Measurements from ENCODE around the gene SFMBT1. TPM values are rescaled to one million over a fixed set of nuclear protein-coding genes. Genes with fewer than 3 reads are reported as not detected.

The SFMBT1 gene
- polyA plus RNA-seq, 2 of the 4 experiments (the other 2 are of a cell fraction): 7.0 to 9.9 TPM

DNA sequence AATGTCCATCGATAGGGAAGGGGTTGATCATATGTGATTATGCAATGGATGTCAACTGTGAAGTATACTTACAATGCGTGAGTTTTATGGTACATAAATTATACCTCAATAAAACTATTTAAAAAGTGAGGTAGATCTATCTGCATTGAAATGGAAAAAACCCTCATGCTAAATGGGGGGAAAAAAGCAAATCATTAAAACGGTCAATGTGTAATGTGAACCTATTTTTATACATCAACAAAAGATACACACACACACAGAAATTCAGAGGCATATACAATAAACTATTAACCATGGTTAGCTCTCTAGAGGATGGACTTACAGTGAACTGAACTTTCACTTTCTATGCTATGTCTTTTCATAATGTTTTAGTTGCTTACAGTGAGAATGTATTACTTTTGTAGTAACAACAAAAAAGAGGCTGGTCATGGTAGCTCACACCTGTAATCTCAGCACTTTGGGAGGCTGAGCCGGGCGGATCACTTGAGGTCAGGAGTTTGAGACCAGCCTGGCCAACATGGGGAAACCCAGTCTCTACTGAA, 171.6 kb downstream of the SFMBT1 start:
- H3K4me1 ChIP-seq: peaks cover 9% of the 10 kb centered on the region
- 81% methylated on average over 5 of the region's 5 CpGs for WGBS (ENCODE audit: missing lambda C conversion rate)
- FAIRE-seq (no peak), ATAC-seq (no peak), DNase-seq (ENCODE audit: low read depth in 1 of 2, low spot score in 1 of 2) (no peak)
- H3K4me3 ChIP-seq: no peak overlapping the region
- TF ChIP-seq, protein P1, sequence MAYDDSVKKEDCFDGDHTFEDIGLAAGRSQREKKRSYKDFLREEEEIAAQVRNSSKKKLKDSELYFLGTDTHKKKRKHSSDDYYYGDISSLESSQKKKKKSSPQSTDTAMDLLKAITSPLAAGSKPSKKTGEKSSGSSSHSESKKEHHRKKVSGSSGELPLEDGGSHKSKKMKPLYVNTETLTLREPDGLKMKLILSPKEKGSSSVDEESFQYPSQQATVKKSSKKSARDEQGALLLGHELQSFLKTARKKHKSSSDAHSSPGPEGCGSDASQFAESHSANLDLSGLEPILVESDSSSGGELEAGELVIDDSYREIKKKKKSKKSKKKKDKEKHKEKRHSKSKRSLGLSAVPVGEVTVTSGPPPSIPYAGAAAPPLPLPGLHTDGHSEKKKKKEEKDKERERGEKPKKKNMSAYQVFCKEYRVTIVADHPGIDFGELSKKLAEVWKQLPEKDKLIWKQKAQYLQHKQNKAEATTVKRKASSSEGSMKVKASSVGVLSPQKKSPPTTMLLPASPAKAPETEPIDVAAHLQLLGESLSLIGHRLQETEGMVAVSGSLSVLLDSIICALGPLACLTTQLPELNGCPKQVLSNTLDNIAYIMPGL (CRISPR knock-in tag; IDR thresholded peaks at IDR 0.05; ENCODE audit: borderline replicate concordance): no peak
- TF ChIP-seq HES2 (IDR thresholded peaks at IDR 0.05): no peak
- TF ChIP-seq FOSB (CRISPR knock-in tag; IDR thresholded peaks at IDR 0.05): no peak
- TF ChIP-seq MAZ (IDR thresholded peaks at IDR 0.05; ENCODE audit: borderline replicate concordance, low read depth, low read length): no peak
- TF ChIP-seq CEBPB (IDR thresholded peaks at IDR 0.05): no peak
- TF ChIP-seq POLR2A (IDR thresholded peaks at IDR 0.05; ENCODE audit: low read length): no peak
- TF ChIP-seq CHD4 (IDR thresholded peaks at IDR 0.05; ENCODE audit: borderline replicate concordance): no peak
- TF ChIP-seq ZC3H11A (IDR thresholded peaks at IDR 0.05): no peak
- ChIA-PET CTCF (interaction anchor here (0.6 to 1.8 kb wide), 3 partner anchors 18 to 60 kb away, joined by 3 to 4 read pairs (median 3); no protein-coding TSS in a partner anchor), POLR2A (no interaction called here)
- no peaks in the 10 kb centered on the region for H3K9me3 ChIP-seq
- no peak overlapping the region for H3K27ac ChIP-seq
- H3K4me2 ChIP-seq: no peak overlapping the region

DNA sequence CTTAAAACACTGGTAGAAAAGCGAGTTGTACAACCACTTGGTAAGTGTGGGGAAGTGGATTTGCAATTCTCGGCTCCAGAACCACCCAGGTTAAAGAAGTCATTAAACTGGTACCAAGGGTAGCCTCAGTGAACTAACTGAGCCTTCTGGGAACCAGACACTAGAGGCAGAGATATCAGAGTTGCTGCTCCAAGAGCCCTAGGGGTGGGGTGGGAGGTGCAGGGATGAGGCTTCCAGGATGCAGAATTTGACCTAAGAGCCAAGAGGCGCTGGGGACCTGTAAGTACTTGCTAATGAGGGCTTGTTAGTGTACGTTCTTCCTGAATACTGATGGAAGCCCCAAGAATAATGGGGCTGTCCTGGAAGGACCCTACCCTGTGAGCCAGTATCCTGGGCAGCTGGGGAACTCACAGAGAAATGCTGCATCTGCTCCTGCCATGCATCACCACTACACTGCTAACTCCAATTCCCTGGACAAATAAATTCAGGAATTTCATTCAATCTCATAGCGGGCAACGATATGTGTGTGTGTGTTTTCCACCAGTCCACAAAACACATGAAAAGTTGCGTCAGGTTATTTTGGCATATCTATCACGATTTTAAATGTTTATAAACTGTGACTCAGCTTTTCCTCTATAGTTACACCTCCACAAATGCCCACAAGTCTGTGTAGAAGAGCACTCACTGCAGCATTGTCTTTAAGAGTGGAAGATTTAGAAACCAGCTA, 172.3 kb downstream of the SFMBT1 start:
- WGBS (ENCODE audit: missing lambda C conversion rate): 79% methylated on average over 8 of the region's 8 CpGs
- Histone ChIP-seq H3K9me3 (no peaks in the 10 kb centered on the region), H3K4me3 (no peak overlapping the region), H3K4me1 (peaks cover 9% of the 10 kb centered on the region), H3K27ac (0 out of 6 replicates have a peak overlapping the region, but pooled peaks of 1 of the 2 experiments have one; percentile 3), H3K4me2 (no peak overlapping the region)
- POLR2A ChIA-PET: no interaction called here
- ATAC-seq (0 out of 6 replicates have a peak, but pooled peaks have one; percentile 37 to 43), DNase-seq (ENCODE audit: low read depth in 1 of 2, low spot score in 1 of 2) (peak in 1 of 2 experiments; percentile 5), FAIRE-seq (no peak)
- TF ChIP-seq CEBPB (IDR thresholded peaks at IDR 0.05): no peak
- TF ChIP-seq MAFK (IDR thresholded peaks at IDR 0.05; ENCODE audit: partially characterized antibody): peak; percentile 39
- TF ChIP-seq FOSL2 (IDR thresholded peaks at IDR 0.05): no peak
- no peak for TF ChIP-seq FOSL2 (CRISPR knock-in tag; IDR thresholded peaks at IDR 0.05)
- TF ChIP-seq MAZ (IDR thresholded peaks at IDR 0.05; ENCODE audit: borderline replicate concordance, low read depth, low read length): no peak
- CTCF ChIA-PET: interaction anchor here (0.6 to 1.8 kb wide), 3 partner anchors 17 to 60 kb away, joined by 3 to 4 read pairs (median 3); no protein-coding TSS in a partner anchor

DNA sequence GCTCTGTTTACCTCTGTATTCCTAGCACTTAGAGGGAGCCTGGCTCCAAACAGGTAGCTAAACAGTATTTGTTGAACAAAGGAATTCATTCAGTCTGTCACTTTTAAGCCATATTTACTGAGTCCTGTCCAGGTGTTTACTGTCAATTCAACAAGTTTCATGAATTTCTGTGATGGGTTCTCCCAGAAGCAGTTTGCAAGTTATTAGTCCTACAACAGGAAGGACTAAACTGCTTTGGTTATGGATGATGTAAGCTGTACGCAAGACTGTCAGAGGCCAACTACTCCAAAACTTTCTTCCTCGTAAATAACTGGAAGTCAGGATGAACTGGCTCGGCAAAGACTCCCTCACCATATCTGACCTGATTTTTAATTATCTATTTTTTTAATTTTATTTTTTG, 173.6 kb downstream of the SFMBT1 start:
- FAIRE-seq (no peak), ATAC-seq (no peak), DNase-seq (ENCODE audit: low read depth in 1 of 2, low spot score in 1 of 2) (no peak)
- ChIA-PET POLR2A (no interaction called here), CTCF (no interaction called here)
- Histone ChIP-seq H3K27ac (peak overlapping the region; percentile 23 to 35; a peak in 2 of 6 replicates), H3K4me3 (no peak overlapping the region), H3K4me2 (no peak overlapping the region; the same call in 2 of the 3 replicates), H3K4me1 (peaks cover 9% of the 10 kb centered on the region), H3K9me3 (no peaks in the 10 kb centered on the region)
- TF ChIP-seq SMC3 (IDR thresholded peaks at IDR 0.05): no peak
- TF ChIP-seq EP300 (IDR thresholded peaks at IDR 0.05): no peak
- TF ChIP-seq PHF8 (IDR thresholded peaks at IDR 0.05; ENCODE audit: borderline replicate concordance, low read depth): no peak
- no peak for TF ChIP-seq EHMT2 (IDR thresholded peaks at IDR 0.05; ENCODE audit: low read depth)
- TF ChIP-seq FOSB (CRISPR knock-in tag; IDR thresholded peaks at IDR 0.05): no peak
- TF ChIP-seq CHD4 (IDR thresholded peaks at IDR 0.05; ENCODE audit: borderline replicate concordance): no peak
- no peak for TF ChIP-seq RCOR1 (IDR thresholded peaks at IDR 0.05; ENCODE audit: low read depth, low read length)
- no peak for TF ChIP-seq ZC3H11A (IDR thresholded peaks at IDR 0.05)
- TF ChIP-seq ATOH8 (CRISPR knock-in tag; IDR thresholded peaks at IDR 0.05; ENCODE audit: low read depth): no peak
- no peak for TF ChIP-seq HDAC2 (IDR thresholded peaks at IDR 0.05)
- no peak for TF ChIP-seq BCL3 (IDR thresholded peaks at IDR 0.05)
- no peak for TF ChIP-seq CBX8 (IDR thresholded peaks at IDR 0.05)
- no peak for TF ChIP-seq MAFK (IDR thresholded peaks at IDR 0.05; ENCODE audit: partially characterized antibody)
- 96% methylated on average over 3 of the region's 3 CpGs for WGBS (ENCODE audit: missing lambda C conversion rate)
